Right hindlimb (tissue), 1 donor: ENCODE measurements around the gene RPTOR.
A peak's percentile ranks its signal among the peaks of the same experiment; 100 is the strongest.

ENCODE experiments used
- DNase-seq: peaks from one replicate; pipeline ENCODE4 v3.0.0-alpha.2; 2018

Gene RPTOR

DNA sequence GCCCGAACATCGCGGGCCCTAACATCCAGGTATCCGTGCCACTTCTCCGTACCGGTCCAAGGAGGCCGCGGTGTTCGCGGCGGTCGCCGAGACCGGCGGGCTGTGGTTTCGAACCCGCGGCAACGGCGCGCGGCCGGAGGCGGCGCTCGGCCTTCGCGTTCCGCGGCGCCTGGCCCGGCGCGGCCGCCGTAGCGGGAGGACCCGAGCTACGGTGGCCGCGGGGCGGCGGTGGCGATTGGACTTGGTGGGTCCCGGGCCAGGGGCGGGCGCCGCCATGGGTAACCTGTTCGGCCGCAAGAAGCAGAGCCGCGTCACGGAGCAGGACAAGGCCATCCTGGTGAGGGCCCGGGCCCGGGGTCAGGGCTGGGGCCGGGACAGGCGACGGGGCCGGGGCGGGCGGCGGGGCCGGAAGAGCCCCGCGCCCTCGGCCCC, 447.0 kb downstream of the RPTOR start, which contains the start of gene CHMP6:
Gene CHMP6 (plus strand): TSS at position 197 of the 432 bp plus-strand sequence. CDS start 78 bp downstream, at position 275.
- DNase-seq, result peak; percentile 84

DNA sequence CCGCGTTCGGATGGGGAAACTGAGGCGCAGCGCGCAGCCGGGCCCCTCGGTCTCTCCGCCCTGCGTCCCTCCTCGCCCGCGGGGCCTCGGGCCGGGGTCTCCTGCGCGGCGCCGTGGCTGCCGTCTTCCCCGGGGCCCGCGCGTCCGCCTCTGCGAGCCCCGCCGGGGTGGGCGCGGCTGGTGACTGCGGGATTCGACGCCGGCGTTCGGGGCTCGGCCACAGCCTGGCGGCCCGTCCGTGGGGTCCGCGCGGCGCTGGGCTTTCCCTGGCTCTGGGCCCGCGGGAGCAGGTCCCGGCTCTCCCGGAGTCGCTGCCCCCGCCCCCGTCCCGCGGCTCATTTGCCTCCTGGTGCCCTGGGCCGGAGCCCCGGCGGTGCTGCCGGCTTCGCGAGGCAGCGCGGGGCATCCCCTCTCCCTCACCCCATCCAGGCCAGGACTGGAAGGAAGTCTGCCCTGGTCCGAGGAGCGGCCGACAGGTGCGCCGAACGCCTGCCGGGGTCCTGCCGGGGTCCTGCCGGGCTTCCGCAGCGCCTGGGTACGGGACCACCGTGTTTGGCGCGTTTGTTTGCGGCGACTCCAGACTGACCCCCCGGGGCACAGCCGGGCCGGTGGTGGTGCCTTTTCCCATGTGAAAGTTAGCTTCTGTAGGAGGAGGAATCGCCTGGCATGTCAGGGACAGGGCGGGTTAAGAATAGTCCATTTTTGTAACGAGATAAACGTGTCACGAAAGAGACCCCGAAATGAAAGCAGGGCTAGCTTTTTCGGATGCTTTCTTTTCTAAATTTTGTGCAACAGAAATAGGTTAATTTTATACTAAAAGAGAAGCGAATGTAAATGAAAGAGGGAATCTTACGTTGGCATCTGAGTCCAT, 447.7 kb downstream of the RPTOR start:
- DNase-seq, result peak; percentile 40

DNA sequence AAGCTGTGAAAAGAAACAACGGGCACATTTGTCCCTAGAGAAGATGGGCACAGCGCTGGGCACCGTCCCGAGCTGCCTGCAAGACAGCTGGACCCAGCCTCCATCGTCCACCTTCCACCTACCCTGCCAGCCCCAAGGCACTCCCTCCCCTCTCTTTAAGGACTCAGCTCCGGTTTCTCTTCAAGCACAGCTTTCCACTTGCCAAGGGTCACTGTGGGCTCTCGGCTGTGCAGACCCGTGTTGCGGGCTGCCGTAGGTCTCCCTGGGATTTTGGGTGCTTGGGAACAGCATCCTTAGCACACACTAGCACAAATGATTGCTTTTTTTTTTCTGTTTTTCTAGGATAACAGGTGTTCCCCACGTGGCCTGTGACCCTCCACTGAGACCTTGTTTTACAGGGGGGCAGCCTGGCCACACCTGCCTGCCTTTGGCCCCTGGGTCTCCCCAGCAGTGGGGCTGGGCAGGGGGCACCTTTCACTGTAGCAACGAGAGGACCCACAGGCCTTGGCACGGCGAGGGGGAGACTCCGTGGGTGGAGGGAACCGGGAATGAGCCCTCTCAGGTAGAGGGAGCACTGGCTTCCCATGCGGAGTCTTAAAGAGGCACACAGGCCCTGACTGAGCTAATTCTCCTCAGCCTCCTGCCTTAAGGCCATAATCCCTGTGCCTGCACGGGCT, 448.4 kb downstream of the RPTOR start:
- peak; percentile 26 for DNase-seq

DNA sequence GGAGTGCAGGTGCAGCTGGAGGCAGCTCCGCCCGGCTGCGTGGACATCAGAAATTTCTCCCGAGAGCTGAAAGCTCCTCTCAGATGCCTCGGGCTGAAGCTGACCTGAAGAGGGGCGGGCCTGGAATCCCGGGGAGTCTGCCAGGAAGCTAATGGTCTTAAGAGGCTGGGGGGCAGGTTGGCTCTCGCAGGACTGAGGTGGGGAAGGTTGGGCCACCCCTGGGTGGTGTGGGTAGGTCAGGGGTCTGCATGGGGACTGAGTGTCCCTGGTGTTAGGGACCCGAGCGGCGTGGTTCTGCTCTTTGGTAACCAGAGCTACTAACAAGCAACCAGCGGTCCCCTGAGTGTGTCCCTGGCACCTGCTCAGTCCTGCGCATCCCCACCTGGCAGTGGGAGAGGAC, 450.5 kb downstream of the RPTOR start:
- peak; percentile 20 for DNase-seq

DNA sequence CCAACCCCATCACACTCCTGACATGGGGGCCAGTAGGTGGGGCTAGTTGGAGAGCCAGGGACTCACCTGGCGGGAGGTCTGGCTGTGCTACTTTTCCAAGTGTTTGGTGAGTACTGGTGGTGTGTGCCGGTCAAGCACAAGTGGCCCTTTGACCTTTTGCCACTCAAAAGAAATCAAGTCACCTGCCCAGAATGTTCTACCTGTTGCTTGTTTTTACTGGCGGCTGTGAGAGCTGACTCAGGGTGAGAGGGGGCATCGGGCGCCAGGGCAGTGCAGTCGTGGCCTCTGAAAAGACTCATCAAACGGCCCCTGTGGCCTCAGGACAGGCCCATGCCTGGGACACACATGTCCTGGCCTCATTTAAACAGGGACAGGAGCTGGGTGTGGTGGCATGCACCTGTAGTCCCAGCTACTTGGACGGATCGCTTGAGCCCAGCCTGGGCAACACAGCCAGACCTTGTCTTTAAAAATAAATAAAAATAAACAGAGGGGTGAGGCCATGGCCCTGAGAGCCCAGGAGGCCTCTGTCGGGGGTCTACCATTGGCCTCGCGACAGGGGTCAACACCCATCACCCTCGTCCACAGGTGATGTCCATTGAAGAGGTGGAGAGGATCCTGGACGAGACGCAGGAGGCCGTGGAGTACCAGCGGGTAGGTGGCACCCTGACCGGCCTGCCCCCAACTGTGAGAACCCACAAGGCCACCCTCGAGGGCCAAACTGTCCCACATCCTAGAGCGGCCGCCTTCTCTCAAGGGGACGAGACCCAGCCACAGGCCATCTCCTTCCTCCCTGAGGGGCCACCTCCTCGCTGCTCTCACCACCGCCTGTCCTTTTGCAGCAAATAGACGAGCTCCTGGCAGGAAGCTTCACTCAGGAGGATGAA, 452.0 kb downstream of the RPTOR start:
- no peak for DNase-seq

DNA sequence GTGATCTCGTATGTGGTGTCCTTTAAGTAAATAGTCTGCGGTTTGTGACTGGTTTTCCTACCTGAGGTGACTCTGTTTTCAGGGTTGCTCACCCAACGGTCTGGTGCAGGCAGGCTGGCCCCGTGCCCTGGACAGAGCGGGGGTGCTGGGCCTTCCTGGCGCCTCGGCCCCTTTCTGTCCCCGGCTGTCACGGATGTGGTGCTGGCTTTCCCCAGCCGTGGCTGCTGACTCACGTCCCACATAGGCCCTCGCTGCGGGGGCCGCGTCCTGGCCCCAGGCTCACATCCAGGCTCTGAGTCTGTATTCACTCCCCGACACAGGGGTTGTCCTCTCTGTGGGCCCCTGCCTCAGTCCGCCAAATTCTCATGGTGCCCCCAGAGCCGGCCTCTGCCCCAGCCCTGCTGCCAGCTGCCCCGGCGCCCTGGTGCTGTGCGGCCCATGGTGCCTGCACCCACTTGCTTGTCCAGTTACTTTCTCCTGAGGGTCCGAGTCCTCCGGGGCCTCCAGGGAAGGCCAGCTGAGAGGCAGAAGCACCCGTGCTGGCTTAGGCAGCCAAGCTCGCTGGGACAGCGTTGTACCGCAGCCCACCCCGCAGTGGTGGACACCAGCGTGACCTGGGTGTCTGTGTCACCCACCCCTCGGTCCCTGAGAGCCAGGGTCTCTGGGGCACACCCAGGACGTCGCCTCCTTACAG, 452.9 kb downstream of the RPTOR start:
- DNase-seq, result no peak

DNA sequence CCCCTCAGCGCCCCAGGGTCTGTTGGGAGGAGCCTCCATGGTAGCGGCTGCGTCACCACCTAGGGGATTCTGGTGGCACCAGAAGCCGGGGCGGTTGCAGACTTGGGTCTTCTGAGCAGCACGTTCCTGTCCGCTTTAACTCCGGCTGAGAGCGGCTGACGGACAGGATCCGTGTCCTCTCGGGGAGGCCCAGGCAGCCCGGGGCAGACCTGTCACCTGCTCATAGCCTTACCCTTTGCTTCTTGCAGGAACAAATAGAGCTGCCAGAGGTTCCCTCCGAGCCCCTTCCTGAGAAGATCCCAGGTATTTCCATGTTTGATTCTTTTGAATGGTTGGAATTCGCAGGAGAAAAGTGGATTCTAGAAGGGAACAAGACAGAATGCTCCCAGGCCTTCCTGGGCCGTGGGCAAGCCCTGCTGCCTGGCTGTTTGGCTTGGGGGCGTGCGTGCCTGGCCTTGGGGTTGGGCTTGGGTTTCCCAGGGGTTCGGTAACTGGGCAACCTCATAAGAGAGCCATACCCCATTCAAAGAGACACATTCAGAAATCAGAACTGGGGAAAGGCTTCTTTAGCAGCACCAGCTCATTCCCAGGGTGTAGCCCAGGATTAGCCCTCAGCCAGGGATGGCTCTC, 453.6 kb downstream of the RPTOR start:
- DNase-seq, result no peak

DNA sequence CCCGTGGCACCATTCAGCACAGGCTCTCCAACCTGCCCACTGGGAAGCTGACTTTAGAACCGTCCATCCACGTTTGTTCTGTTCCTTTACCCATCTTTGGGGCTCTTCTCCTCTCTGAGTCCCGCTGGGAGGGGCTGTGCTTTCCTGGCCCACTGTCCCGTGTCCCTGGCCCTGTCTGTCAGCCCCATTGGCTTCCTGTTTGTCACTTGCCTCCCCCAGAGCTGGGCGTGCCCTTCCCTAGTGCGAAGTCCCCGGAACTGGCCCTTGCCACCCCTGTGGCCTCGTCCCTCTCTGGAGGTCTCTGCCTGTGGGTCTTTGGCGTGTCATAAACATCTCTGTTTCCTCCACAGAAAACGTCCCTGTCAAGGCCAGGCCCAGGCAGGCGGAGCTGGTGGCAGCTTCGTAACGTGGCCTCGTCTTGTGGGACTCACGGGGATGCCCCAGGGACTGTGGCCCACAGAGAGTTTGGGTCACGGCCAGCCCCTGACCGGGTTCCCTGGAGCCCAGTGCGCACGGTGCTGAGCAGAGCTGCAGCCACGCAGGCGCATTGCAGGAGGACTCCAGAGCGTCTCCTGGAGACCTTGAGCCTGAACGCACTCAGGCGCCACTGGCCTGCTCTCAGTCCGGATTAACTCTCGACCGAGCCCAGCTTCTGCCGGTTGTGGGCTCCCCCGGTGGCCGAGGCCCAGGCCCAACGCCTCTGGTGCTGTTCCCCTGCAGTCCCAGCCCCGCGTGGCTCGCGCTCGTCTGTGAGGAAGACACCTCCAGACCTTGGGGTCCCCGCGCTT, 454.3 kb downstream of the RPTOR start:
- no peak for DNase-seq

DNA sequence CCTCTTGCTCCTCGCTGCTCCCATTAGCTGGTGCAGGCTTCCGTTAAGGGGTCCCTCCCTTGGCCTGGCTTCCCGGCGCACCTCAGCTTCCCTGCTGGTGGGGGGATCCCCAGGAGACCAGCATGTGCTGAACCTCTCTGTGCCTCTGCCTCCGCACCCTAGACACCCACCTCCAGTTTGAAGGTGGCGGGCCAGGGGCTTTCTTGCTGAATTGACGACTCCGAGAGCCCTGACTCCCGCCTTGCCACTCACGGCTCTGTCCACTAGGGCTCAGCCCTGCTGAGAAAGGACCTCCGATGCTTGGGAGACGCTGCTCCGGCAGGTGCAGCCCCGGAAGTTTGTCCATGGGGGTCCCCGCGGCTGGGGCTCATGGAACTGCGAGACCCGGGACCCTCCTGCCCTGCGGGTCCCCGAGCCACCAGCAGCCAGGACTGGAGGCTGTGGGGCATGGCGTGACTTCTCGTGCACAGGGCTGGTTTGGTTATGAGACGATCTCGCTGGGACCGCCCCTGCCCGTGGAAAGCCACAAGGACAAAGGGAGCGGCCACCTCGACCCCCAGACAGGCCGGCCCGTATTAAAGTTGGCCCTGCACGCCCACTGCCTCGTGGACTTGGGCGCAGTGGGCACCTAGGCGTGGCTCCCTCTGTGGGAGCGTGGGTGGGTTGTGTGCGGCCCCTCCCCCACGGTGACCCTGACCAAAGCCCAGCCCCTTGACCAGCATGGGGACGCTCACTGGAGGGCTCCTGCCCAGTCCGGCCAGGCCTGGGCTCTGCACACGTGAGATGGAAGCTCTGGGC, 455.1 kb downstream of the RPTOR start:
- no peak for DNase-seq

DNA sequence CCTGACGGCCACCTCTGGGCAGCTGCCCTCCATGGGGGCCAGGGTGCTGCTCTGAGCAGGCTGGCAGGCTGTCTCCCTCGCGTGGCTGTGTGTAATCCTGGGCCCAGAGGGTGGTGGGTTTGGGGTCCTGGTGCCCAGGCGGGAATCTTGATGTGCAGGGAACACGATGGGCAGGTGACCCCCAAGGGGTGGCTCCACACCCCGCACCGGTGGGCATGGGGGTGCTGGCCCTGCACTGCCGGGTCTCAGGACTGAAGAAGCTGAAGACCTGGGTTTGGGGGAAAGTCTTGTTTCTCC, 455.6 kb downstream of the RPTOR start:
- no peak for DNase-seq

DNA sequence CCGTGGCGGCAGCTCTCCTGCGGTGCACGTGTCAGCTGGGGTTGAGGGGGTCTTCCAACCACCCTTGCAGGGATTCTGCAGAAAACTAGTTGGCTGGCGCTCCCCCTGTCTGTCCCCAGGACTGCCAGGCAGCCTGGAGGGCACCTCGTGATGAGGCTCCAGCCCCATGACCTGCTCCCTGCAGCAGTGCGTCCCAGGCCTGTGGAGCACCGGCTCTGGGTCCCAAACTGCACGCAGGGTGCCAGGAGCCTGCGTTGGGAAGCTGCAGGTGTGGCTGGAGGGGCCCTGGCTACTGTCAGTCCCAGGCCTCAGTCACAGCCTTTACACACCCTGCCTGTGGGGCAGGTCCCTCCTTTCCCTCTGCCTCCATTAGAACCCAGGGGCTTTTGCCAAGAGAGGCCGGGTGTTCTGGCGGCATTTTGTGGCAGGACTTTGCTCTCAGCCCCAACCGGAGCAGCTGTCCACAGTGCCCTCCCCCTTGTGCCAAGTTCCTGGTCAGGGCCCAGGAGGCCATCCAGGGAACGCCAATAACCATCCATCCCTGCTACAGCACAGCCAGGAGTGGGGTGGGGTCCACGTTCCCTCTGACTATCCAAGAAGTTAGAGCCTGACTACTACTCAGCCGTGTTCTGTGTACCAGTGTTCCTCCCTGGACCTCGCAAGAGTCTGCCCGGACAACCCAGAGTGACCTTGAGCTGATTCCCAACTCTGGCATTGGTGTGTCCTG, 456.2 kb downstream of the RPTOR start:
- DNase-seq, result peak; percentile 58

DNA sequence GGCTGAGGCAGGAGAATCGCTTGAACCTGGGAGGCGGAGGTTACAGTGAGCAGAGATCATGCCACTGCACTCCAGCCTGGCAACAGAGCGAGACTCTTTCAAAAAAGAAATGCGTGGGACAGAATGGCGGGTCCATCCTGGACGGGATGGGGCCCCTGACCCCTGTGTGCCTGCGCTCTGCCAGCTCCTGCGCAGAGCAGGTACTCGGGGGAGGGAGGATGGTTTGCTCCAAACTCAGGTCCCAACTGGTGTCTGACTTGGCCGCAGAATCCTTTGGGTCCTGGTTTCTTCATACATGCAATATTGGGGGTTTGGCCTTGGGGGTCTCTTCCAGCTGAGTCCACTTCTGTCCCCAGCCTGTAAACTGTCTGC, 457.4 kb downstream of the RPTOR start:
- no peak for DNase-seq

DNA sequence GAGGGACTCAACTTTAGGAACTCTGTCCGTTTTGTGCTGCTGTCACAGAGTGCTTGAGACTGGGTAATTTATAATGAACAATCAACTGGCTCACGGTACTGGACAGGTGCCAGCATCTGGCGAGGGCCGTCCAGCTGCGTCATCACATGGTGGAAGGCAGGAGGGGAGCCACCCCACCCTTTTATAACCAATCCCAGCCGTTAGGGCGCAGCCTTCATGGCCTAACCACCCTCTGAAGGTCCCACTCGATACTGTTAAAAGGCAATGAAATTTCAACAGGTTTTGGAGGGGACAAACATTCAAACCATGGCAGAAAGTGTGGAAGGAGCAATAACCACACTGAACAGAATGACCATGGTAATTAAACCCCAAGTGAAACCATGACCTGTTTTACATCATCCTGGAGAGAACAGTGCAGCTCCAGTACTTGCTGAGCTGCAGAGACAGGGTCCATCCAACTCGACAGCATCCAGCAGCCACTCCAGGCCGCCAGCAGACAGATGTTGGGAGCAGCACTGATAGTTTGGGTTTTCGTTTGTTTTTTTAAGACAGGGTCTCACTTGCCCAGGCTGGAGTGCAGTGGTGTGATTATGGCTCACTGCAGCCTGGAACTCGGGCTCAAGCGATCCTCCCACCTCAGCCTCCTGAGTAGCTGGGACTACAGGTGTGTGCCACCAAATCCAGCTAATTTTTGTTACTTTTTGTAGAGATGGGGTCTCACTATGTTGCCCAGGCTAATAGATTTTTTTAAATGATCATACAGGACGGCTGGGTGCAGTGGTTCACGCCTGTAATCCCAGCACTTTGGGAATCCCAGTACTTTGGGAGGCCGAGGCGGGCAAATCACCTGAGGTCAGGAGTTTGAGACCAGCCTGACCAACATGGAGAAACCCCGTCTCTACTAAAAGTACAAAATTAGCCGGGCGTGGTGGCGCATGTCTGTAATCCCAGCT, 458.0 kb downstream of the RPTOR start:
- DNase-seq, result peak; percentile 67

DNA sequence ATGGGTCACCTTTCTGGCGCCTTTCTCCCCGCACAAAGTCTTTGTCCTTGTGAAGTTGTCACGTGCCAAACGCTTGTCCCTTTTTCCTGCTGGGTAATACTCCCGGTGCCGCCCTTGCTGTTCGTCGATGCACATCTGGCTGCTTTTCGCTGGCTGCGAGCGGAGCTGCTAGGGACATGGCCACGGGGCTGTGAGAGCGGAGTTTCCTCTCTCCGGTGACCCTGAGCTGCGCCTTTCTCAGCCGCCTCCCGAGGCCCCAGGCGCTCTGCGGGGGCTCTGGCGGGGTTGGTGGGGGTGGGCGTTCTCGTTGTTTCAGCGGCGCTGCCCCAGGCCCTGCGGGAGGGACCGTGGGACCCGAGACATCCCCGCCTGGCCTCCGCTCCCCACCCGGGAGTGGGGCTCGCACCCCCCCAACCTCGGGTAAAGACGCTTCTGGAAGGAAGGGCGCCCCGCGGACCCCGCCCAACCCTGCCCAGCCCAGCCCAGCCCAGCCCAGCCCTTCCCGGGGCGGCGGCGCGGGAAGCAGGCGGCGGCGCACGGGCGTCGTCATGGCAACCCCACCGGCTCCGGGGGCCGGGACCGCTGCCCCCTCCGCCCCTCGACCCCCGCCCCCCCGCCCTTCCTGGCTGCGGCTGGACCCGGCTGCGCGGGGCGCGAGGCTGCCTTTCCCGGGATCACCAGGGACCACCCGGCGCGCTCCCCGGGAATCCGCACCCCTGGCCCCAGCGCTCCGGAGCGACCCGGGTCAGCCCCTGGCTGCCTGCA, 459.3 kb downstream of the RPTOR start:
- no peak for DNase-seq

DNA sequence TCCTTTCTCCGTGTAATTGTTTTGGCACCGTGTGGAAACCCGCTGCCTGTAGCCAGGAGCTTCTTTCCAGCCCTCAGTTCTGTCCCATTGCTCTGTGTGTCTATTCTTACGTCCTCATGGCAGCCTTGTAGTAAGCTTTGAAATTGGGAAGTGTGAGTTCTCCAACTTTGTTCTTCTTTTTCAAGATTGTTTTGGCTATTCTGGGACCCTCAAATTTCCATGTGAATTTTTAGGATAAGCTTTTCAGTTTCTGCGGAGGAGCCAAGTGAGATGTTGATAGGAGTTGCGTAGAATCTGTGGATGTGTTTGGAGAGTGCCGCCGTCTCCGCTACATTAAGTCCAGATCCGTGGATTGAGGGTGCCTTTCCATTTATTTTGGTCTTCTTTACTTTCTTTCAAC, 462.3 kb downstream of the RPTOR start:
- no peak for DNase-seq

DNA sequence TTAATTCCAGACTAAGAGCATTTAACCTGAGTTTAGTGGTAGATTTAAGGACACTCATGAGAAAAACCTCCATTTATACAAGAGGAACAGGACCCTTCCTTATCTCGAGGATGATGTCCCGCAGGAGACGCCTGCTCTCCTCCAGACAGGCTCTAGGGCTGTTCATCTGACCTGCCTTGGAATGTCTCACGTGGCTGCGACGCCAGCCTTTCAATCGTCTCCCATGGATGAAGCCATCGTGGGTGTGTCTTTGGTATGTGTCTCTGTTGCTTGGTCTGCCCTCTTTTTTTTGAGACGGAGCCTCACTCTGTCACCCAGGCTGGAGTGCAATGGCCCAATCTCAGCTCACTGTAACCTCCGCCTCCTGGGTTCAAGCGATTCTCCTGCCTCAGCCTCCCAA, 463.5 kb downstream of the RPTOR start:
- DNase-seq, result no peak

DNA sequence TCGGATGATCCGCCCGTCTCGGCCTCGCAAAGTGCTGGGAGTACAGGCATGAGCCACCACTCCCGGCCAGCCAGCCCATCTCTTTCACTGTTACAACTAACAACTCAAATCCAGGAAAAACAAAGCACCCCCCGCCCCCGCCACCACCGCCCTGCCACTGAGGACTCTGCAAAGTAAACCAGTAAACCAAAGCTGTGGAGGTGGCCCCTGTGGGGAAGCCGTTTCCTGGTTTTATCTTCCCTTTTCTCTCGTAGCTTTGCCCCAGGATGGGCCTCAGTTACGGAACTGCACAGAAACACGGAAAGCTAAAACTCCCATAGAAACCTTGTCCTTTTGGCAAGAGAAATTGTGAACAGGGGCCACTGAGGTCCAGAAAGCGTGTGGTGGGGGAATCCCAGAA, 464.5 kb downstream of the RPTOR start:
- no peak for DNase-seq

DNA sequence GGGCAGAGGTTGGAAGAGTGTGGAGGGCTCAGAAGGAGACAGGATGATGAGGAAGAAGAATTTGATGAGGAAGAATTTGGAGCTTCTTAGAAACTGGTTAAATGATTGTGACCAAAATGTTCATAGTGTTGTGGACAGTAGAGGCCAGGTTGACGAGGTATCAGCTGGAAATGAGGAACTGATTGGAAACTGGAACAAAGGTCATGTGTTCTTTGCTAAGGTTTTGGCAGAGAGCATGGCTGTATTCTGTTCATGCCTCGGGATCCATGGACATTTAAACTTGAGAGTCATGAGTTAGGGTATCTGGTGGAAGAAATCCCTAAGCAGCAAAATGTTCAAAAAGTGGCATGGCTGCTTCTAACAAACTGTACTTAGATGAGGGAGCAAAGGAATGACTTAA, 466.3 kb downstream of the RPTOR start:
- no peak for DNase-seq
